ENCODE results near the gene ZNF667. TPM values are rescaled to one million over a fixed set of nuclear protein-coding genes. Genes with fewer than 3 reads are reported as not detected.
A peak's percentile ranks its signal among the peaks of the same experiment; 100 is the strongest.

Gene ZNF667
- total RNA-seq, 1 donor from 2014 or later = 0.76 TPM

DNA sequence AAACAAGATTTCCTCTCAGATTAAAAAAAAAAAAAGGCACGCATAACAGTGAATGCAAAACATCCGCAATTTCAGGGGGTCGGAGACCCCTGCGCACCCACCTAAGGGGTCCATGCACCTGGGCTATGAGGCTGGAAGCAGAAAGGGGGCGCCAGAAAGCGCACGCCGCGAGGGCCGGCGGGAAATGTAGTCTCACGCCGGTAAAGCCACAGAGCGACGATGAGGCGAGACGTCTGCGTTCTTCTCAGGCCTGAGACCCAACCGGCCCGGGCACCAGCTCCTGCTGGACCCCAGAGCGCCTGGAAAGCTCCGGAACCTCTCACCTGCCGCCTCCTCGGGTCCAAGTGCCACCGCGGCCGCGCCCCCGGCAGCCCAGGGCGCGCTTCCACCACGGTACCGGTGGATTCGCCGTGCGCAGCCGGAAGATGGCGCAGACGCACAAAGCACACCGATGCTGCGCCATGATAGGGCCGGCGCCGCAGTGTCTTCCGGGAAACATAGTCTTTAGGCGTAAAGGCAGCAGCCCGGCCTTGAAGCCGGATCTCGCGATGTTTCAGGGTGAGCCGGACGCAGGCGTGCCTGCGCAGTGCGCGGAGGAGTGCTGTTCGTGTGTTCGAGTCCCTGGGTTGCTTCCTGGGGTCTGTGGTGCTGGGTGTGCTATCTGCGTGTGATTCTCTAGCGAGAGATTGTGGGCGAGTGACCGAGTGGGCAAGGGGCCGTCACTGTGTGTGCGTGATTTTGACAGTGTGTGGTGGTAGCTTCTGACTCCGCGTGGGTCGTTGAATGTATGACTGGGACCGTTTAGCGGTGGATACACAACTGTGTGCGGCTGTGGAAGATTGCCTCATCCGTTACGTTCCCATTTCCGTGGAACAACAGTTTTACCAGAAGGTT, 83.8 kb downstream of the ZNF667 start, which contains the start of gene ZNF582:
Gene ZNF582 (minus strand): TSS at position 416 of the 894 bp plus-strand sequence. CDS start 1,782 bp downstream, outside the sequence.
- ATAC-seq = peak; percentile 99

Other genes starting within 250 kb of the ZNF667 start
- 1.4 TPM for gene EDDM13, start 204.6 kb downstream of the ZNF667 start, total RNA-seq
- gene ZSCAN5A, start 162.5 kb downstream of the ZNF667 start, total RNA-seq = 7.8 TPM
- gene ZNF582, start 83.8 kb downstream of the ZNF667 start, total RNA-seq = 0.92 TPM
- 0.48 TPM for gene ZNF583, start 73.0 kb downstream of the ZNF667 start, total RNA-seq
- gene ZNF471, start 30.5 kb upstream of the ZNF667 start, total RNA-seq = 2.0 TPM
- 3.6 TPM for gene ZFP28, start 61.6 kb upstream of the ZNF667 start, total RNA-seq
- 2.4 TPM for gene ZNF470, start 90.1 kb upstream of the ZNF667 start, total RNA-seq
- 1.9 TPM for gene ZNF71, start 118.0 kb upstream of the ZNF667 start, total RNA-seq
- gene SMIM17, start 165.8 kb upstream of the ZNF667 start, total RNA-seq = not detected
- 0.04 TPM for gene ZNF835, start 194.4 kb upstream of the ZNF667 start, total RNA-seq